Fibroblast of lung (primary cell): ENCODE data around the gene PHLDA2. TPM values are rescaled to one million over a fixed set of nuclear protein-coding genes. Genes with fewer than 3 reads are reported as not detected.
A peak's percentile ranks its signal among the peaks of the same experiment; 100 is the strongest.

Experiments
- DNase-seq, 2 donors: peaks; one replicate each; pipeline versions ENCODE4 v3.0.0 to v3.0.0-alpha.2; 2010; ENCODE audit warnings: low read depth in 2 of 2
- H2AFZ ChIP-seq: 2 replicates; pipeline ENCODE4 v1.5.1; 2012; ENCODE audit warnings: low read length, control low read depth, inconsistent platforms
- H3K27ac ChIP-seq: 2 replicates; pipeline ENCODE4 v1.5.1; 2011; ENCODE audit warnings: low read length, control low read depth; ENCODE audit not compliant: insufficient read depth
- H3K27me3 ChIP-seq: 2 replicates; pipeline ENCODE4 v1.5.1; 2011; ENCODE audit warnings: mild to moderate bottlenecking, low read length; ENCODE audit not compliant: control insufficient read depth, insufficient read depth
- H3K36me3 ChIP-seq: 2 replicates; pipeline ENCODE4 v1.5.1; 2011; ENCODE audit warnings: low read length; ENCODE audit not compliant: control insufficient read depth, insufficient read depth
- H3K4me1 ChIP-seq: 2 replicates; pipeline ENCODE4 v1.5.1; 2011; ENCODE audit warnings: low read length; ENCODE audit not compliant: control insufficient read depth, insufficient read depth; ENCODE audit errors: extremely low read depth
- H3K4me2 ChIP-seq: 2 replicates; pipeline ENCODE4 v1.5.1; 2011; ENCODE audit warnings: low read length, control low read depth; ENCODE audit not compliant: insufficient read depth; ENCODE audit errors: extremely low read depth
- H3K4me3 ChIP-seq, 4 experiments: fragments of 200-600 bp in 1 of 4; sonication (generic) in 1 of 4; replicated peaks in 1 of 4; 2 replicates each; pipeline ENCODE4 v1.5.1; 2011 to 2016; ENCODE audit warnings: low read length in 4 of 4, low read depth in 3 of 4, mild to moderate bottlenecking in 3 of 4, control low read depth in 2 of 4, inconsistent platforms in 1 of 4, mixed read lengths in 1 of 4; ENCODE audit not compliant: insufficient read depth in 1 of 4; ENCODE audit errors: control extremely low read depth in 1 of 4
- H3K79me2 ChIP-seq: 2 replicates; pipeline ENCODE4 v1.5.1; 2012; ENCODE audit warnings: mild to moderate bottlenecking, low read length, inconsistent platforms; ENCODE audit not compliant: control insufficient read depth, insufficient read depth
- H3K9ac ChIP-seq: 2 replicates; pipeline ENCODE4 v1.5.1; 2011; ENCODE audit warnings: mild to moderate bottlenecking, low read length, control low read depth; ENCODE audit not compliant: insufficient read depth
- H3K9me3 ChIP-seq: 2 replicates; pipeline ENCODE4 v1.5.1; 2012; ENCODE audit warnings: low read depth, low read length; ENCODE audit not compliant: control insufficient read depth, insufficient read depth
- H4K20me1 ChIP-seq: 2 replicates; pipeline ENCODE4 v1.5.1; 2011; ENCODE audit warnings: low read length; ENCODE audit not compliant: control insufficient read depth, insufficient read depth; ENCODE audit errors: extremely low read depth
- CTCF ChIP-seq, 2 donors: IDR thresholded peaks in 1 of 2; conservative IDR thresholded peaks in 1 of 2; 1 replicate in 1 of 2; 2 replicates in 1 of 2; pipeline ENCODE4 v1.5.1; 2011 to 2012; ENCODE audit warnings: low read length in 2 of 2, control low read depth in 1 of 2, inconsistent platforms in 1 of 2, low read depth in 1 of 2, mild to moderate bottlenecking in 1 of 2
- EZH2 ChIP-seq: IDR thresholded peaks from 2 replicates; pipeline ENCODE4 v1.5.1; 2012; ENCODE audit warnings: low read length, control low read depth, mild to moderate bottlenecking; ENCODE audit errors: missing control alignments
- polyA plus RNA-seq, 2 donors: library from polyadenylated mRNA; depleted of rRNA in 1 of 2; stranded (reverse) in 1 of 2; unstranded in 1 of 2; fragments of >200 nt; gene quantifications; 2 replicates each; pipeline ENCODE4 v1.2.1, GENCODE V29; 2011 to 2012; ENCODE audit warnings: missing spikeins in 1 of 2
- total RNA-seq: library from RNA; depleted of rRNA; stranded (reverse); fragments of >200 nt; gene quantifications from 2 replicates; pipeline ENCODE4 v1.2.1, GENCODE V29; 2014

PHLDA2 gene
- total and polyA plus RNA-seq, 2 donors (not counting 1 experiment from before 2014, with no cell fraction given), result 6.8 to 16.2 TPM

- Histone ChIP-seq H3K79me2 (peaks cover 25% of the 10 kb centered on the region), H3K27ac (no peak overlapping the region), H3K4me3 (no peak overlapping the region), H3K9me3 (no peaks in the 10 kb centered on the region), H2AFZ (no peak overlapping the region), H3K4me2 (no peak overlapping the region), H4K20me1 (no peaks in the 10 kb centered on the region), H3K36me3 (no peaks in the 10 kb centered on the region), H3K4me1 (peaks cover 12% of the 10 kb centered on the region), H3K9ac (no peak overlapping the region), H3K27me3 (no peaks in the 10 kb centered on the region)
- no peak for TF ChIP-seq EZH2
- no peak for TF ChIP-seq CTCF (conservative IDR thresholded peaks at IDR 0.05 in 1 of 2, IDR thresholded peaks at IDR 0.05 in 1 of 2; ENCODE audit: low read depth in 1 of 2, low read length in 2 of 2)
- DNase-seq, result no peak
Measured at GRCh38 chr11:2931420-2931746, 2.2 kb upstream of the PHLDA2 start.

GRCh38 chr11:2930704-2931419 is 1.6 kb upstream of the PHLDA2 start:
- Histone ChIP-seq H3K36me3 (no peaks in the 10 kb centered on the region), H3K4me2 (peak overlapping the region; percentile 68), H3K27ac (peak overlapping the region; percentile 94), H3K4me3 (peak overlapping the region; percentile 20 to 81 (median 34)), H4K20me1 (no peaks in the 10 kb centered on the region), H3K9ac (no peak overlapping the region), H3K27me3 (no peaks in the 10 kb centered on the region), H2AFZ (no peak overlapping the region), H3K4me1 (peaks cover 12% of the 10 kb centered on the region), H3K79me2 (peaks cover 26% of the 10 kb centered on the region), H3K9me3 (no peaks in the 10 kb centered on the region)
- DNase-seq, result peak in 1 of 2 donors; percentile 28
- no peak for TF ChIP-seq EZH2
- TF ChIP-seq CTCF (conservative IDR thresholded peaks at IDR 0.05 in 1 of 2, IDR thresholded peaks at IDR 0.05 in 1 of 2; ENCODE audit: low read depth in 1 of 2, low read length in 2 of 2), result peak in 1 of 2 donors; percentile 37

GRCh38 chr11:2929950-2930703 is 907 bp upstream of the PHLDA2 start:
- Histone ChIP-seq H3K9me3 (no peaks in the 10 kb centered on the region), H3K36me3 (no peaks in the 10 kb centered on the region), H3K9ac (peak overlapping the region; percentile 59), H4K20me1 (no peaks in the 10 kb centered on the region), H2AFZ (peak overlapping the region; percentile 13), H3K79me2 (peaks cover 26% of the 10 kb centered on the region), H3K4me2 (peak overlapping the region; percentile 68), H3K4me3 (peak overlapping the region; percentile 20 to 81 (median 34)), H3K27ac (peak overlapping the region; percentile 94), H3K4me1 (peaks cover 12% of the 10 kb centered on the region), H3K27me3 (no peaks in the 10 kb centered on the region)
- DNase-seq, result peak; percentile 53 to 63
- peak; percentile 45 to 55 for TF ChIP-seq CTCF (conservative IDR thresholded peaks at IDR 0.05 in 1 of 2, IDR thresholded peaks at IDR 0.05 in 1 of 2; ENCODE audit: low read depth in 1 of 2, low read length in 2 of 2)
- TF ChIP-seq EZH2, result no peak
